NT2/D1 (cell line): ENCODE results near the gene AGPAT4.

ENCODE experiments used
- DNase-seq: peaks from one replicate; pipeline ENCODE4 v3.0.0-alpha.2; 2011; ENCODE audit warnings: low read depth, low spot score
- H3K27me3 ChIP-seq: 2 replicates; pipeline ENCODE4 v1.6.0; 2011; ENCODE audit warnings: mild to moderate bottlenecking; ENCODE audit not compliant: insufficient read length, insufficient read depth
- H3K36me3 ChIP-seq: 2 replicates; pipeline ENCODE4 v1.6.1; 2011; ENCODE audit warnings: mild to moderate bottlenecking, low read length, mixed read lengths; ENCODE audit not compliant: insufficient read depth, insufficient read length
- H3K4me1 ChIP-seq: 2 replicates; pipeline ENCODE4 v1.5.1; 2011; ENCODE audit not compliant: insufficient read depth, insufficient read length
- H3K4me3 ChIP-seq: 2 replicates; pipeline ENCODE4 v1.5.1; 2011; ENCODE audit warnings: low read depth; ENCODE audit not compliant: insufficient read length
- H3K9ac ChIP-seq: 2 replicates; pipeline ENCODE4 v1.6.0; 2011; ENCODE audit warnings: low read depth; ENCODE audit not compliant: insufficient read length
- H3K9me3 ChIP-seq: 2 replicates; pipeline ENCODE4 v1.5.1; 2011; ENCODE audit warnings: mild to moderate bottlenecking, low read length; ENCODE audit not compliant: insufficient read depth
- SUZ12 ChIP-seq: IDR thresholded peaks from 2 replicates; pipeline ENCODE4 v1.6.1; 2011; ENCODE audit not compliant: insufficient read length, insufficient read depth; ENCODE audit errors: extremely low read depth
- YY1 ChIP-seq: IDR thresholded peaks from 2 replicates; pipeline ENCODE4 v1.6.1; 2011; ENCODE audit not compliant: insufficient read length, insufficient read depth
- ZNF274 ChIP-seq: IDR thresholded peaks from 2 replicates; pipeline ENCODE4 v1.6.1; 2011; ENCODE audit warnings: mild to moderate bottlenecking, low read depth, low read length

AGPAT4 gene

GRCh38 chr6:161251345-161251744, 22.5 kb downstream of the AGPAT4 start:
- no peak for DNase-seq
- Histone ChIP-seq H3K27me3 (no peaks in the 10 kb centered on the region), H3K9ac (no peak overlapping the region), H3K36me3 (peaks cover 11% of the 10 kb centered on the region), H3K4me1 (no peaks in the 10 kb centered on the region), H3K9me3 (no peaks in the 10 kb centered on the region), H3K4me3 (no peak overlapping the region)
- TF ChIP-seq ZNF274 = no peak
- TF ChIP-seq YY1 = no peak
- TF ChIP-seq SUZ12 = no peak

DNA sequence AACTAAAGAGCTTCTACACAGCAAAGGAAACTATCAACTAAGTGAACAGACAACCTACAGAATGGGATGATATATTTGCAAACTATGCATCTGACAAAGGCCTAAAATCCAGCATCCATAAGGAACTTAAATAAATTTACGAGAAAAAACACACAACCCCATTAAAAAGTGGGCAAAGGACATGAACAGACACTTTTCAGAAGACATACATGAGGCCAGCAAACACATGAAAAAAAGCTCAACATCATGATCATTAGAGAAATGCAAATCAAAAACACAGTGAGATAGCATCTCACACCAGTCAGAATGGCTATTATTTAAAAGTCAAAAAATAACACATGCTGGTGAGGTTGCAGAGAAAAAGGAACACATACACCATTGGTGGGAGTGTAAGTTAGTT, 24.5 kb downstream of the AGPAT4 start:
- Histone ChIP-seq H3K4me3 (no peak overlapping the region), H3K4me1 (no peaks in the 10 kb centered on the region), H3K27me3 (no peaks in the 10 kb centered on the region), H3K9me3 (no peaks in the 10 kb centered on the region), H3K36me3 (peaks cover 22% of the 10 kb centered on the region), H3K9ac (no peak overlapping the region)
- DNase-seq = no peak
- no peak for TF ChIP-seq YY1
- no peak for TF ChIP-seq SUZ12

DNA sequence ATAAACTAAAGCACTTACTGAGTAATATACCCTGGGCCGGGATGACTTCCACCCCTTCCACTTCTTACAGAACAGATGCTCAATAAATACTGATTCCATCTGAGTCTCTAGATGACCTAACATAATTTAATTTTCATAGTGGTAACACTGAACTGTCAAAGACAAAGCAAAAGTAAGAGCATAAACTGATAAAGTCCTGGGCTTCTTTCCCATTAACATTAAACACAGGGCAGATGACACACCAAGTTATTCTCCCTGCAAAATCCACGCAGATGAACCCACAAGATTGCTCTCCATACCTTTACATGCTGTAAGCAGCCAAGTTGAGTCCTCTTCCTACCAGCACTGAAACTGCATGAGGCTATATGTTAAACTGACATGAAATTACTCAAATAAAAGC, 27.1 kb downstream of the AGPAT4 start:
- Histone ChIP-seq H3K4me3 (no peak overlapping the region), H3K9ac (no peak overlapping the region), H3K27me3 (no peaks in the 10 kb centered on the region), H3K9me3 (no peaks in the 10 kb centered on the region), H3K4me1 (no peaks in the 10 kb centered on the region), H3K36me3 (peaks cover 25% of the 10 kb centered on the region)
- TF ChIP-seq ZNF274 (no peak), SUZ12 (no peak), YY1 (no peak)
- no peak for DNase-seq

GRCh38 chr6:161245363-161245762, 28.5 kb downstream of the AGPAT4 start:
- no peaks in the 10 kb centered on the region for H3K27me3 ChIP-seq
- H3K9ac ChIP-seq = no peak overlapping the region
- TF ChIP-seq SUZ12 = no peak
- no peak for TF ChIP-seq YY1
- no peak for TF ChIP-seq ZNF274
- no peaks in the 10 kb centered on the region for H3K4me1 ChIP-seq
- no peak overlapping the region for H3K4me3 ChIP-seq
- no peak for DNase-seq
- no peaks in the 10 kb centered on the region for H3K9me3 ChIP-seq
- H3K36me3 ChIP-seq = peaks cover 19% of the 10 kb centered on the region

DNA sequence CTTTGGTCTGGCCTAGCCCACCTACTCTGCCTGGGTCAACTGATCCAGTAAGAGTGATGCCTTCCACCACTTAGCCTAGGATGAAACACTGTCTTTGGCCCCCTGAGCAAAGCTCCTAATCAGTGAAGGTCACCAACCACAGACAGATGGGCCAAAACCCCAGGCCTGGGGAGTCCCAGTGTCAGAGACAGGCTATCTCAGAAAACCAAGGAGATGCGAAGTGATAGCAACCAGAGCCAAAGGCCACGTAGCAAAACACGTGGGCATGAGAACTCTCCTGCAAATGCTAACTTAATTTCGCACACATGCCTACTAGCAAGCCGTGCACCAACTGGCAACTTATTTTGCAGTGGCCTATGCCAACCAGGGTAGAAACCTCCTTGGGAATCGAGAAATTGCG, 29.1 kb downstream of the AGPAT4 start:
- no peaks in the 10 kb centered on the region for H3K9me3 ChIP-seq
- H3K36me3 ChIP-seq = peaks cover 19% of the 10 kb centered on the region
- no peaks in the 10 kb centered on the region for H3K27me3 ChIP-seq
- DNase-seq = no peak
- no peak overlapping the region for H3K4me3 ChIP-seq
- TF ChIP-seq SUZ12 (no peak), ZNF274 (no peak), YY1 (no peak)
- no peaks in the 10 kb centered on the region for H3K4me1 ChIP-seq
- H3K9ac ChIP-seq = no peak overlapping the region

- Histone ChIP-seq H3K9ac (no peak overlapping the region), H3K27me3 (no peaks in the 10 kb centered on the region), H3K4me3 (no peak overlapping the region), H3K9me3 (no peaks in the 10 kb centered on the region), H3K4me1 (no peaks in the 10 kb centered on the region), H3K36me3 (peaks cover 25% of the 10 kb centered on the region)
- TF ChIP-seq YY1 (no peak), SUZ12 (no peak), ZNF274 (no peak)
- peak; percentile 23 for DNase-seq
Measured at GRCh38 chr6:161242779-161243693, 30.8 kb downstream of the AGPAT4 start.

GRCh38 chr6:161242113-161242512, 31.7 kb downstream of the AGPAT4 start:
- peaks cover 2% of the 10 kb centered on the region for H3K4me1 ChIP-seq
- no peaks in the 10 kb centered on the region for H3K9me3 ChIP-seq
- H3K9ac ChIP-seq = no peak overlapping the region
- no peak for DNase-seq
- no peak overlapping the region for H3K4me3 ChIP-seq
- TF ChIP-seq ZNF274 (no peak), SUZ12 (no peak), YY1 (no peak)
- peaks cover 25% of the 10 kb centered on the region for H3K36me3 ChIP-seq
- no peaks in the 10 kb centered on the region for H3K27me3 ChIP-seq
